ENCODE measurements around the gene SPIN2A. TPM values are rescaled to one million over a fixed set of nuclear protein-coding genes. Genes with fewer than 3 reads are reported as not detected.
"Not testable (repeated sequence)": the region's sequence is repeated elsewhere in the genome, so short reads cannot be mapped to it uniquely, and the experiment has no call there.

Gene SPIN2A
- total RNA-seq: not detected

DNA sequence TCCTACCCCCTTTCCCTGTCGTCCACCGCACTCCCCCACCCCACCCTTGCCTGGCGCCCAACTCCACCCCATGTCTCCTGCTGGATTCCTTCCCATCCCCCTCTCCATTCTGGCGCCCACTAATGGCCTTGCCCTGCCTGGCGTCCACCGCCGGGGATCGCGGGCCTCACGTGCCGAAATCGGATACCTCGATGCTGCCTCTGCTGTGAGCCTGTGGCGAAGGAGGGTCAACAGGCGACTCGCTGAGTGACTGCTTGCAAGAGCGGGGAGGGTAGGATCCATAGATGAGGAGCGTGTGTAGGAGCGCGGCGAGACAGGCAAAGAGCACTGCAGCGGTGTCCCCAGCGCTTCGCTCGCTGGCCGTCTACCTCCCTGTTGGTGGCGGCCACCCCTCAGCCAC, at the start of gene SPIN2A:
TSS of gene SPIN2A (minus strand) at position 325 of the 400 bp plus-strand sequence. CDS start 800 bp downstream, outside the sequence.
- not testable (repeated sequence) for ATAC-seq

GRCh38 chrX:57178605-57179004, 41.4 kb upstream of the SPIN2A start:
- ATAC-seq: no peak

DNA sequence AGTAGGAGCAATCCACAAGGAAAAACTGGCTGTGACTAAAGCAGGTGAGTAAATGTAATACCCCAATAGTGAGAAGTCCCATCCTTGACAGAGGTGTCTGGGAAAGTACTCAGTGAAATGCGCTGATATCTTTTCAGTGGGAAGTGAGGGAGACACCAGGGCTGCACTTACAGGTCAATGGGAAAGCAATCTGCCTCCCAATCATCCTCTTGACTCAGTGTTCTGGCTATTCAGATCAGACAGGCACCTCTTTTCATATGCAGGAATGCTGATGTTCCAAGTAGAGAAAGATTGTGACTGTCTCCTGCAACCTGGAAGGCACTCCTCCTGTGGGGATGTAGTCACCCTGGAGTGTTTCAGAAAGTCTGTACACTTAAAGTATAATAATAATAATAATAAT, 39.9 kb upstream of the SPIN2A start:
- no peak for ATAC-seq

- no peak for ATAC-seq
Observed at GRCh38 chrX:57172544-57172943, 35.3 kb upstream of the SPIN2A start.

GRCh38 chrX:57156397-57157049, 19.3 kb upstream of the SPIN2A start:
- ATAC-seq: peak; percentile 52

- ATAC-seq: no peak
Observed at GRCh38 chrX:57155171-57155570, 18.0 kb upstream of the SPIN2A start.

DNA sequence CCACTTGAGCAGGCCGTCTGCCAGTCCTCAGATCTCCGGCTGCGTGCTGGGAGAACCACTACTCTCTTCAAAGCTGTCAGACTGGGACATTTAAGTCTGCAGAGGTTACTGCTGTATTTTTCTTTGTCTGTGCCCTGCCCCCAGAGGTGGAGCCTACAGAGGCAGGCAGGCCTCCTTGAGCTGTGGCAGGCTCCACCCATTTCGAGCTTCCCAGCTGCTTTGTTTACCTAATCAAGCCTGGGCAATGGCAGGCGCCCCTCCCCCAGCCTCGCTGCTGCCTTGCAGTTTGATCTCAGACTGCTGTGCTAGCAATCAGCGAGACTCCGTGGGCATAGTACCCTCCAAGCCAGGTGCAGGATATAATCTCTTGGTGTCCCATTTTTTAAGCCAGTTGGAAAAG, 15.0 kb upstream of the SPIN2A start:
- not testable (repeated sequence) for ATAC-seq

DNA sequence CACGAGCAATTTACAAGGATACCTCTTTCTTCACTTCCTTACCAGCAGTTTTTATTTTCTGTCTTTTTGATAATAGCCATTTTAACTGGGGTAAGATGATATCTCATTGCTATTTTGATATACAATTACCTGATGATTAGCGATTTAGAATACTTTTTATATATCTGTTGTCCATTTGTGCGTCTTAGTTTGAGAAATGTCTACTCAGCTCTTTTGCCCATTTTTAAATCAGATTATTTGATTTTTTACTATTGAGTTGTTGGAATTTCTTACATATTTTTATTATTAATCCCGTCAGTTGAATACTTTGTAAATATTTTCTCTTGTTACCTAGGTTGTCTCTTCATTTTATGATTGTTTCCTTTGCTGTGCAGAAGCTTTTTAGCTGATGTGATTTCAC, 1.5 kb upstream of the SPIN2A start:
- no peak for ATAC-seq

DNA sequence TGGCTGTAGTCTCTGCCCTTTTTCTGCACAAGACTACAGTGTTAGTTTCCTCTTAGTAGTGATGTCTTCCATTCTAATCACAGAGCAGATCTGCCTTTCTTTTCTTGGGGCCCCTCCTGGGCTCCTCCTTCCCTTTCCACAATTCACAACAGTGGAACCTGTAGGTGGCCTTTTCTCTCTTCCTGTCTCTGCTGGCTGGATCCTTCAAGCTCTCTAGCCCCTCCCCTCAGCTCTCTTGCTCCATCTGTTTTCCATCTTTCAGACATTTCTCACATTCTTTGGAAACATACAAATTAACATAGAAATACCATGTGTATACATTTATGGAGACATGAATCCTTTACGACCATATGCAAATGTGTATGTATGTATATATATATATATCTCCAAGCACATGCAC, 304 bp upstream of the SPIN2A start:
- ATAC-seq: no peak

GRCh38 chrX:57136589-57136988, 608 bp downstream of the SPIN2A start:
- not testable (repeated sequence) for ATAC-seq

DNA sequence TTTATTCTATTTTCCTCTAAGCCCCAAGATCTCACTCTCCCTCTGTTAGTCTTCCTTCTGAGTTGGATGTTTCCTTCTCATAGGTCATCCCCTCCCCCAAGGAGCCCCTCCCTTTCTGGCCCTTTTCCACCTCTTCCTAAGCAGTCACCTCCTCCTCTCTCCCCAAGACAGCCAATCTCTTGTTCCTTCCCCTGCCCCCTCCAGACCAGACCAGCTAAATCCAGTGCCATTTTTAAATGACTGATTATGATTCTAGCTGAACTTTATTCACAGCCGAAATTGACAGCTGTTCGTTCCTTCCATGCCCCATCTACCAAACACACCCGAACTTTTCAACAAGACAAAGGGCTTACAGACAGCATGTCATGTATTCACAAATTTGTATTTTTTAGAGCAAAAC, 1.9 kb downstream of the SPIN2A start:
- ATAC-seq: no peak

DNA sequence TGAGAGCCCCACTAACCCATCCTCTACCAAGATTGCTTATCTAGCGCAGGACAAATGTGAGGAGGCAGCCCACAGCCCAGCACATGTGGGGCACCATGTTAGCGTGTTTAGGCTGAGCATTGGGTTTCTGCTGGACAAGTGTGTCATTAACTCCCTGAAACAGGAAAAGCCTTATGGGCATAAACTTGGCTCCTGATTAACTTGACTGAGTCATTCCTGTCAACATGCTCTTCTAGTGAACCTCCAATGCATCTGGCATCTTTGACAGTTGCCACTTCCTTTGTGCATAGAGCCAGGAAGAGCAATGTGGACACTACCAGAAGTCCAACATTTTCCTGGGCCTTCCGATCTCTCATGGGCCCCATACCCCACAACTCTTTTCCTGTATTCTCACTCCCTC, 2.5 kb downstream of the SPIN2A start:
- peak; percentile 42 for ATAC-seq

GRCh38 chrX:57133706-57134105, 3.5 kb downstream of the SPIN2A start:
- ATAC-seq: no peak

GRCh38 chrX:57133284-57133683, 3.9 kb downstream of the SPIN2A start:
- not testable (repeated sequence) for ATAC-seq

DNA sequence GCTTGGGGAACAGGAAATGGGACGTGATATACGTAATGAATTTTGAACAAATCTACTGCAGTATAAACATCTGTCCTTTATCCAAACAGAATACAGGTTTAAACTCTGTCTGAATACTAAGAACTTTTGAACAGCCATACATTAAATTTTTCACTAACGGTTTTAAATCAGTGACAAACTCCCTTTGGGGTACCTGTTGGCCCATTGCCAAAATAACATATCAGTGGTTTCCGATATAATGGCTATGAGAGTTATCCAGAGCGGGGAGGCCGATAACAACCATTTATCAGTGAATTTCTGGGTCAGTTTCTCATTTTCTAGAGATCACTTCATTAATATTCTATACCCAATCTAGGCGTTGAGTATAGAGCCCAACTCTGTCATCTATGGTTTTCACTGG, 5.2 kb downstream of the SPIN2A start:
- no peak for ATAC-seq

DNA sequence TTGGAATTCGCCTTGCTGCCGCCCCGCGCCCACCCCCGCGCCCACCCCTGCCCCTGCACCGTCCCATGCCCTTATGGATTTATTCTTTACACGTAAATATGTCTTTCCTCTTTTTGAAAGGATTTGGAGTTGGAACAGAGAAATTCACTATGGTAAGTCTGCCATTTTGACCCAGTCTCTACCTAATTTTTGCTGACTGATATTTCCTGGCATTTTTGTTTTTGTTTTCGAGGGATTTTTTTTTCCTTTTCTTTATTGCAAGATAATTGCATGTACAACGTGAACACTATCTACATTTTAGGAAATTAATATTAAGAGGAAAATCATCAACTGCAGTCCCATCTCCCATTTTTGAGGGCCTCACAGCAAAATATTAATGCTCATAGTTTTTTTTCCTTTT, 15.4 kb downstream of the SPIN2A start:
- ATAC-seq: no peak

DNA sequence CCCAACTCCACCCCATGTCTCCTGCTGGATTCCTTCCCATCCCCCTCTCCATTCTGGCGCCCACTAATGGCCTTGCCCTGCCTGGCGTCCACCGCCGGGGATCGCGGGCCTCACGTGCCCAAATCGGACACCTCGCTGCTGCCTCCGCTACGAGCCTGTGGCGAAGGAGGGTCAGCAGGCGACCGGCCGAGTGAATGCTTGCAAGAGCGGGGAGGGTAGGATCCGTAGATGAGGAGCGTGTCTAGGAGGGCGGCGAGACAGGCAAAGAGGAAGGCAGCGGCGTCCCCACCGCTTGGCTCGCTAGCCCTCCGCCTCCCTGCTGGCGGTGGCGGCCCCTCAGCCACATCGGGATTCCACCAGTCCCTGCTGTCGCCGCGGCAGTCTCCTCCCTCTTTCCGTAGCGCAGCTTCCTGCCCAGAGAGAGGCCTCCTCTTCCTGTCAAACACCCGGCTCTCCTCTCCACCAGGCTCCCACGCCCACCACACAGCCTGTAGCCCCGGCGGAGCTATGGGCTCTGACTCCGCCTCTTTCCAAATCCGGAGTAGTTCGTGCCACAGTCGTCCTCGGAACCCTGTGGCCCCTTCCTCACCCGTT, 15.9 kb downstream of the SPIN2A start, which contains the start of gene SPIN2B:
TSS of gene SPIN2B (minus strand) at position 387 of the 594 bp plus-strand sequence.
- peak; percentile 93 for ATAC-seq

- ATAC-seq: peak; percentile 11
Observed at GRCh38 chrX:57120619-57121161, 16.5 kb downstream of the SPIN2A start.

DNA sequence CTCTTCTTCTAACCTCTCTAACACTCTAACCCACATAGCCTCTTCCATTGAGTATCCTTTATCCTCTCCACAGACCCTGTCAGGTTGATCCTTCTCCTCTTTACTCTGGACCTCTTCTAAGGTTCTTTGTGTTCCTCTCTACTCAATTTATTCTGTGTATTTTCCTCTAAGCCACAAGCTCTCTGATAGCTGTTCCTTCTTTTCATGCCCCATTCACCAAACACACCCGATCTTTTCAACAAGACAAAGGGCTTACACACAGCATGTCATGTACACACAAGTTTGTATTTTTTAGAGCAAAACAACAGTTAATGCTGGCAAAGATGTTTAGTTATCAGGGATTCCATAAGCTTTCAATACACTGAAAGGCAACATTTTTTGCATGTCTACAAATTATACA, 17.8 kb downstream of the SPIN2A start:
- ATAC-seq: no peak

DNA sequence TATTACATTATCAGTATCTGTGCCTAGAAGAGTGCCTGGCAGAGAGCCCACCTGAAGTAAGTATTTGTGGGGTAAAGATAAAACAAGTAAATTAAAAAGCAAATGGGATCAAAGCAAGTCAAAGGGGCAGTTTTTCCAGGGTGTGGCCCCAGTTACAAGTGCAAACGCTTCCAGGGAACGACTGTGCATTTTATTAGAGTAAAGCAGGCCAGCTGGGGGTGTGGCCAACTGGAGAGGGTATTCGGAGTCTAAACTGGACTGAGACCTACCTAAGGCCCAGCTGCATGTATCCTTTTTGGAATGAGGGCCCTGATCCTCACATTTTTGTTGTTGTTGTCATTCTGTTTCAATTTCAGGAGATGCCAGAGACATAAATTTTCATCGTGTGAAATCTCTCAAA, 19.6 kb downstream of the SPIN2A start:
- not testable (repeated sequence) for ATAC-seq

GRCh38 chrX:57104921-57105398, 32.2 kb downstream of the SPIN2A start:
- ATAC-seq: no peak

DNA sequence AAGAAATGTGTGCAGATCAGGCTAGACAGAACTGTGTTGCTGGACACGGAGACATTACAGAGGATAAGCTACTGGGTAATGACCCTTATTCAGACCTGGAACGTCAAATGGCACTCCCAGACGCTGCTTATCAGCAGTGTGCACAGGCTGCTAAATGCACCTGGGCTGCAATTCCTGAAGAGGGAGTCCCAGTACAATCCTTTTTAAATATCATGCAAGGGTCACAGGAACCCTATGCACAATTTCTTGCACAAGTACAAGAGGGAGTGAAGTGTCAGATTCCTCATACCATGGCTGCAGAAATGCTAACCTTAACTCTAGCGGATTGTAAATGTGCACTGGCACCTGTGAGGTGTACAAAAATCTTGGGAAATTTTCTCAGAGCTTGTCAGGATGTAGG, 32.8 kb downstream of the SPIN2A start:
- no peak for ATAC-seq

- no peak for ATAC-seq
Observed at GRCh38 chrX:57103489-57103888, 33.7 kb downstream of the SPIN2A start.

- not testable (repeated sequence) for ATAC-seq
Observed at GRCh38 chrX:57102918-57103317, 34.3 kb downstream of the SPIN2A start.

All from esophagus mucosa (tissue), 1 donor.